HG03378 (cell line): ENCODE measurements around the gene NSL1.
"Not testable (repeated sequence)": the region's sequence is repeated elsewhere in the genome, so short reads cannot be mapped to it uniquely, and the experiment has no call there.

Experiments
- ATAC-seq: cut with Tn5 transposase; IDR thresholded peaks from one replicate; pipeline ENCODE4 v1.9.1; 2021; ENCODE audit warnings: mild to moderate bottlenecking, moderate library complexity; ENCODE audit not compliant: unreplicated experiment

The NSL1 gene

DNA sequence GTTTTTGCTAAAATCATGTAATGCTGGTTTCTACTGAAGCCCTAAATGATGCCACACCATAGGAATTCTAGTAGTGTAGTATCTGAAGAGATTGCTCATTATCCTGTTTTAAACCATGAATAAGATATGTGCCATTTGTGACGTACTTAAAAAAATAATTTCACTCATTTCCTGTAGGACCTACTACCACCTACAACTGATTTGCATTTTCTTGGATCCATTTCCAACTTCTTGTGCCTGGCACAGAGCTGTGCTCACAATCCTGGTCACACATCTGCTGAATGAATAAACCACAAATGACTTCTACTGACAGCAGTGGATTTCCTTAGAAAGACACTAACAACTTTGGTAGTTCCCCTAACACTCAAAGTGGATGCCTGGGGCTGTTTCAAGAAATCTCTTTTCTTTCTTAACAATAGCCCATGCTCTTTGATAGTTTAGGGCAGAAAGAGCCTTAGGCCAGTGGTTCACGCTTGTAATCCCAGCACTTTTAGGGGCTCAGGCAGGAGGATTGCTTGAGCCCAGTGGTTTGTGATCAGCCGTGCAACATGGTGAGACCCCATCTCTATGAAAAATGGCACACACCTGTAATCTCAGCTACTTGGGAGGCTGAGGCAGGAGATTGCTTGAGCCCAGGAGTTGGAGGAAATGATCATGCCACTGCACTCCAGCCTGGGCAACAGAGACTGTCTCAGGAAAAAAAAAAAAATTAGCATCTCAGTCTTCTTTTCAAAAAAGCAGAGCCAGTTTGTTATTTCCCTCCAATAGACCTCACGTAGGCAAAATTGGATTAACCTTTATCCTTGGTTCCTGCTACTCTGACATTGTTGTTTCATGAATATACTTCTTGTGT, 78.9 kb downstream of the NSL1 start:
- no peak for ATAC-seq

DNA sequence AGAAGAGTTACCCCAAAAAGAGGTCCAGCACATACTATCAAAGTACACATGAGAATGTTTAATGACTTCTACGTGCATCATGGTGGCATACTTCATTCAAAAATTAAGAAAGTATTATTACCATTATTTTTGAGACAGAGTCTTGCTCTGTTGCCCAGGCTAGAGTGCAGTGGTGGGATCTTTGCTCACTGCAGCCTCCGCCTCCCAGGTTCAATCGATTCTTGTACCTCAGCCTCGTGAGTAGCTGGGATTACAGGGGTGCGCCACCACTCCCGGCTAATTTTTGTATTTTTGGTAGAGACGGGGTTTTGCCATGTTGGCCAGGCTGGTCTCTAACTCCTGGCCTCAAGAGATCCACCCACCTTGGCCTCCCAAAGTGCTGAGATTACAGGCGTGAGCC, 79.6 kb downstream of the NSL1 start:
- not testable (repeated sequence) for ATAC-seq

GRCh38 chr1:212710566-212710965, 81.0 kb downstream of the NSL1 start:
- no peak for ATAC-seq

DNA sequence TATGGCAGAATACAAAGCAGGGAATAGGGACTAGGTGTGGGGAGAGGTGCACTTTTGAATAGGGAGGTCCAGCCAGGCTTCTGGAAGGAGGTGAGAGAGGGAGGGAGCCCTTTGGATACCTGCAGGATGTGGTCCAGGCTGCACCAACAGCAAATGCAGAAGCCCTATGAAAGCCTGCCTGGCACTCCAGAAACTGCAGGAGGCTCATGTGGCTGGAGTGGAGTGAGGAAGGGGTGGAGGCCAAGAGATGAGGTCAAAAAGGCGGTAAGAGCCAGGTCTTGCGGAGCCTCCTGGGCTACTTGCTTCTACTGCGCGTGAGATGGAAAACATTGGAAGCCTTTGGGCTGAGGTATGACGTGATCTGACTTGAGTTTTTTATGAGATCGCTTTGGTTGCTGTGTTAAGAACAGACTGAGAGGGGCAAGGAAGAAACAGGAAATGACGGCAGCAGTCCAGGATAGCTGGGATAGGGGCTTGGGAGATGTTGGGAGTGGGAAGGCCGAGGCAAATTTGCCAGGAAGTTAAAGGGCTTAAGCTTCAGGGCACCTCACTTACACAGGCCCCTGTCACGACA, 87.5 kb downstream of the NSL1 start:
- ATAC-seq = no peak

DNA sequence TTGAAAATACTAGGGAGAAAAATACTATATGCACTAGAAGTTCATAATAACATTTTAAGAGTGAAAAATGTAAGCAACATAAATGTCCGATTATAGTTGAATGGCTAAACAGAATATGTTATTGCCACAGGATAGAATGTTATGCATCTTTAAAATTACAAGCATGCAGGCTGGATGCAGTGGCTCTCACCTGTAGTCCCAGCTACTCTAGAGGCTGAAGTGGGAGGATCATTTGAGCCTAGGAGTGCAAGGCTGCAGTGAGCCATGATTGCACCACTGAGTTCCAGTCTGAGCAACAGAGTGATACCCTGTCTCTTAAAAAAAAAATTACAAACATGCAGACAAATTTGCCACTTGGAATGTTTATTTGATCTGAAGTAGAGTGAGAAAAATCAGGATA, 88.9 kb downstream of the NSL1 start:
- ATAC-seq = no peak

GRCh38 chr1:212701910-212702309, 89.7 kb downstream of the NSL1 start:
- no peak for ATAC-seq

GRCh38 chr1:212700892-212701819, 90.4 kb downstream of the NSL1 start:
- peak; percentile 38 for ATAC-seq

GRCh38 chr1:212700223-212700891, 91.2 kb downstream of the NSL1 start:
- ATAC-seq = no peak

DNA sequence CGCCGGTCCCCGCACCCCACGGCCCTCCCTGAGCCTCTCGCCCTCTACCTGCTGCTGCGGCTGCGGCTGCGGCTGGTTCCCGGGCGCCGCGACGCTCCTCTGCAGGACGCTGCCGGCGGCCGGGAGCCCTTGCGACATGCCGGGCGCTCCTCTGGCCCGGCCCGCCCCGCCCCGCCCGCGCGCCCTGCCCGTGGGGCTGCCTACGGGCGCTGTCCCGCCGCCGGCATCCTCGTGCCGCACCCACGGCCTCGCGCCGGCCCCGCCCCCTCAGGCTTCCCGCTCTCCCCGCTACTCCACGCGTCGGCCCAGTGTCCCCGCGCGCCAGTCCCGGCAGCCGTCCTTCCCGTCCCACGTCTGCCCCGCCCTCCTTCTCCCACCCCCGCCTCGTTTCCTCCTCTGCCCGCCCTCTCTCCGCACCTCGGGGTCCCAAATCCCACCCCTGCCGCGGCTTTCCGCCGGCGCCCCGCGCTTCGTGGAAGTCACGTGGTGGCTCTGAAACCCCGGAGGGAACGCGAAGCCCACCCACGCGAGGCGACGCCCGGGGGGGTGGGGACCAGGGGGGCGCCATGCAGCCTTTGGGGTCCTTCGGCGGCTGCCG, 91.9 kb downstream of the NSL1 start, which contains the start of gene BATF3:
Gene BATF3, minus strand, starts transcription at position 216 of the 598 bp plus-strand sequence. Its CDS starts 78 bp downstream, at position 138.
- no peak for ATAC-seq

DNA sequence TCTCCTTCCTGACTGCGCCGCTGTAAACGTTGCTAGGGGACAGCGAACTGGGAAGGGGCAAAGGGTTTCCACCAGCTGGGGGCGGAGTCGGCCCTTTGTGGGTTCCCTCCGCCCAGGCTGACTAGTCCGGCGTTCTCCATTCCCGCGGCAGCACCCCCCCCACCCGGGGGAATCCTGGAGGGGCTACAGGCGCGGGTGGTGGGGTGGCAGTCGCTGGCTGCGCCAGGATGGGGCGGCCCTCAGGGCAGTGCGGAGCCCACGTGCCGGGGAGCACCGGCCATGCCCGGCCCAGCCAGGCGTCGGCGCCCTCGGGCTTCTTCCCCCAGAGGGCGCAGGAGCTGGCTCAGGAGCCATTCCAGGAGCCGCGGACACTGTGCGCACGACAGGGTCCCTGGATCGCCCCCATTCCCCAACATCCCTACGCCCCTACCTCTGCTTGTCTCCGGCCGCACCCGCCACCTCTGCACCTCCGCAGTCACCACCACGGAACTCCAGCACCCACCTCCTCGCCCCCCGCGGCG, 92.4 kb downstream of the NSL1 start:
- ATAC-seq = no peak

GRCh38 chr1:212698467-212699103, 93.0 kb downstream of the NSL1 start:
- ATAC-seq = no peak

DNA sequence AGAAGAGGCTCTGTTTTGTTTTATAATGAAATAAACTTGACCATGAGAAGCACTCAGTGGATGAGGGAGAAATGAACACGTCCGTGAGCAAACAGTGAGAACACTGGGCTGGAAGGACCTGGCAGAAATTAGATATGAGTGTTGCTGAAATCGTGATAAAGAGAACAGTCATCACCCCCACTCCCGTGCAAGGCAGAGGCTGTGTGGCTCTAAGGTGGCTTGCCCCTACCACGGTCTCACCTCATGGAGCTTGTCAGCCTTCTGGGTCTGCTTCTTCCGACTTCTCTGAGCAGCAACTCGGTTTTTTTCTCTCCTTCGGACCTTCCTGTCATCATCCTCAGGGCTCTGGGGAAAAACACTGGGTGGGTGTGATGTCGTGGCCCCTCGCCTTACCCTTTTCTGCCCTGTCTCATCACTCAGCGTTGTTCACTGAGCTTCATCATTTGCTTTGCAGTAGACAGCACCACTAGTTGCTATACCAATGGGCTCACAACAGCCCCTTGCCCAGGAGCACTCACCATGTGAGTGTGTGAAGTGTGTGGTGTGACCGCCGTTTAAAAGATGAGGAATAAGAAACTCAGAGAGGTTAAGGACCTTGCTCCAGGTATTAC, 94.8 kb downstream of the NSL1 start:
- no peak for ATAC-seq

DNA sequence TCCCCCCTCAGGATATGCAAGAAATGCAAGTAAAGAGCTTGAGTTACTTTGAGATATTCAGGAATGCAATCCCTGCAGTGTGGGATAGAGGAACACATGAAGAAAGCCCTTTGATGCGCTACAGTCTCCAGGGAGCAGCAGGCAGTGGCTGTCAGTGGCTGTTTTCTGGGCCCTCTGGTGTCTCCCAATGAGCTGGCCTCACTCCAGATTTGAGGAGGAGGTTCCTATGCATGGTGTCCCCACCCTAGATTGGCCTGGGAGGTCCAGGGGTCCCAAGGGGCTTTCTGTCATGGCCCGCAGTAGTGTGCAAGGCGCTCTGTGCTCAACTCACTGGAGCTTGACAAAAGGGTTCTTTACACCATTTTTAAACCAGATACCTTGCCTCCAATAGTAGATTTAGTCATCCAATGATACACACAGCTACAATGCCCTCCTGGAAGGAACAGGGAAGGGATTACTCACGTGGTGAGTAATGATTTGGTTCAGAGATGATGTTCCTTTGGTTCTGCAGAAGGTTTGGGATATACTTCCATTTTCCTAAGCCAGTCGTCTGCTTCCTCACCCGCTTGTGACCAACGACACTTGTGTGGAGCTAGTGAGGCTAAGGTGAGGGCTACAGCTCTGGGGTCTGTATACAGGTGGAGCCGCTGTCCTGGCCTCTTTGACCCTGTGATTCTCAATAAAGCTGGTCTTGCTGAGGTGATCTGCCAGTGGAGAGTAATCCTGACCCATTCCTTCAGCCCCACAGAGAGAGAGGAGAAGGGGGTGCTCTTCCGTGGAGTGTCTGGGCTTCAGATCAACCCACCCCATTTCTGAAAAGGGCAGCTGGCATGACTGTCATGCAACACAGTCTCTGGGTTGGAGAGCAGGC, 98.6 kb downstream of the NSL1 start:
- ATAC-seq = no peak

DNA sequence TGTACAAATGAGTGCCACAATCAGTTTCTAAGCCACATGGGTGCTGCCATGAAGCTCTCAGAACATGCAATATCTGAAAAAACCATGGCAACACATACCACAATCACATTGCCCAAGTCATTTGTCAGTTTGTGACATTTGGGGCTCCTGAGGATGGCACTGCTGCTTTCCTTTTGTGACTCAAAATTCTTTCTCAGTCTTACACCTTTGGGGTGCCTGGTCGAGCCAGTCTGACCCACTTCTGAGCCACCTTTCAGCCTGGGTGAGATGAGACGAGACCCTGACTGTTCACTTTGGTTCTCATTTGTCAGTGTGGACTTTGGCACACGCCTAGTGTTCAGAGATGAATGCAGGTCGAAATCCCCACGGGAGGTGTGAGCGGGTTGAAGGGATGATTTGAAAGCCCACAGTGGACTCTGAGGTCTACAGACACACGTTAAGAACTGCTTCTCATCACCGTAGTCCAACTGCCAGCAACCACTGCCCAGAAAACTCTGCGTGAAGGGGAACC, 100.0 kb downstream of the NSL1 start:
- ATAC-seq = no peak

DNA sequence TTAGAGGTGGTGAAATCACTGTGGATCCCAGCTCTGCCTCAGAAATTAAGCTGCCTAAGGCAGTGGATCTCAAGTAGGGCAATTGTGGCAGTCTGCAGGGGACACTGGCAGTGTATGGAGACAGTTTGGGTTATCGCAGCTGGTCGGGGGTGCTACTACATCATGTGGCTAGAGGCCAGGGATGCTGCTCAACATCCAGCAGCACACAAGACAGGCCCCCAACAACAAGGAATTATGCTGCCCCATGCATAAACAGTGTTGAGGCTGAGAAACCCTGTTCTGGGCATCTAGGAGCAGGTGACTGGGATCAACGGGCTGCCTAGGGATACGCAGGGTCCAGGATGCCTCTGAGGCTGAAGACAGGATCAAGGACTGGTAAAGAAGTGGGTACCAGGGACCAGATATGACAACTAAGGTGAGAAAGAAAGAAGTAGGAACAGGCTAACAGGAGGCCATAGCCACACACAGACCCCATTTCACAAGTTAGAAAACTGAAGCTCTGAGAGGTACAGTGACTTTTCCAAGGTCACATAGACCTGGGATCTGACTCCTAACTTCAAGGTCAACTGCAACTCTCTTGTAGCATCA, 100.7 kb downstream of the NSL1 start:
- ATAC-seq = no peak

DNA sequence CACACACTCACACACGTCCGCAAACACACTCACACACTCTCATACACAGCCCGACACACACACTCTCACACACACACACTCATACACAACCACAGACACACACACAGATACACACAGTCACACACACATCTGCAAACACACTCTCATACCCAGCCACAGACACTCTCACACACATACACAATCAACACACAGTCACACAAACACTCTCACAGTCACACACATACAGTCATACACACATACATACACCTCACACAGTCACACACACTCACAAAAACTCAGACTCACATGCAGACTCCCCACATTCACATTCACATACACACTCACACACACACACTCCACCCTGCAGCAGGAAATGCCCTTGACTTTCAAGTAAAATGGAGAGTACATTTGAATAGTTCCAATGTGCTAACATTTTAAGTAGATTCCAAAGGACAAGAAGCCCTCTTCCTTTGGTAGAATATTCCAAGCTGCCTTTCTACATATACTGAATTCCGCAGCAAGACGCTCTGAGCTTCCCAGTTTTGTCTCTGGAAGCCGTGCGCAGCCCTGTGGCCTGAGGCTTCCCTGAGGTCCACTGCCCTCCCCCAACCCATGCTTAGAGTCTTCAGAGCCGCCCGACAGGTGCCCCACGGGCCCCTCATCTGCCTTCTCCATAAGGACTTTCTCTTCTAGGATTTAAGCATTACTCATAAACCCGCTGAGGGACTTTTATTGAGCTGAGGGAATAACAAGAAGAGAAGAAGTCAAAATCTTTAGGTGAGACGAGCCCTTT, 101.6 kb downstream of the NSL1 start:
- no peak for ATAC-seq

DNA sequence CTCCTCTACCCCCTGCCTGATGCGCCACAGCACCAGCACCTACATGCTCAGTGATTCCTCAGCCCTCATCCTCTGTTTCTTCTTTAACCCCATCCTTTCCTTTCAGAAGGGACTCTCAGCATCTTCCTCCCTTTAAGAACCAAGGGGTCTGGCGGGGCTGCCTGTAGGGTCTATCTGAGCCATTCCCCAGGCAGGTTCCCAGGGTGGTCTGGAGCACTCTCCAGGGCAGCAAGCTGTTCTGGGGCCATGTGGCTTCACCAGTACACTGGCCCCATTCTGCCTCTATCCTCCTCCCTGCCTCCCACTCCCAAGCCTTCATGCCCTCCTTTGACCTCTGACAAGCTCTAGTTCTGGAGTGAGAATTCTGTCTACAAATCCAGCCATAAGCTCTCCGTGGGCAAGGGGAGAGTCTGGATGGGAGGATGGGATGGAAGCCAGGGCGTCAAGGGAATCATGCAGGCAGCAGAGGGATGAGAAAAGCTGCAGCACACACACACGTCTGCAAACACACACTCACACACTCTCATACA, 102.3 kb downstream of the NSL1 start:
- ATAC-seq = no peak
